Hematopoietic multipotent progenitor cell treated with erythropoietin and hydrocortisone succinate and interleukin-3 and kit ligand, for 15 days (in vitro differentiated cells): ENCODE data around the gene SCYL2.

ENCODE experiments used
- DNase-seq: peaks from one replicate; pipeline ENCODE4 v3.0.0-alpha.2; 2015; ENCODE audit warnings: low spot score

SCYL2 gene

DNA sequence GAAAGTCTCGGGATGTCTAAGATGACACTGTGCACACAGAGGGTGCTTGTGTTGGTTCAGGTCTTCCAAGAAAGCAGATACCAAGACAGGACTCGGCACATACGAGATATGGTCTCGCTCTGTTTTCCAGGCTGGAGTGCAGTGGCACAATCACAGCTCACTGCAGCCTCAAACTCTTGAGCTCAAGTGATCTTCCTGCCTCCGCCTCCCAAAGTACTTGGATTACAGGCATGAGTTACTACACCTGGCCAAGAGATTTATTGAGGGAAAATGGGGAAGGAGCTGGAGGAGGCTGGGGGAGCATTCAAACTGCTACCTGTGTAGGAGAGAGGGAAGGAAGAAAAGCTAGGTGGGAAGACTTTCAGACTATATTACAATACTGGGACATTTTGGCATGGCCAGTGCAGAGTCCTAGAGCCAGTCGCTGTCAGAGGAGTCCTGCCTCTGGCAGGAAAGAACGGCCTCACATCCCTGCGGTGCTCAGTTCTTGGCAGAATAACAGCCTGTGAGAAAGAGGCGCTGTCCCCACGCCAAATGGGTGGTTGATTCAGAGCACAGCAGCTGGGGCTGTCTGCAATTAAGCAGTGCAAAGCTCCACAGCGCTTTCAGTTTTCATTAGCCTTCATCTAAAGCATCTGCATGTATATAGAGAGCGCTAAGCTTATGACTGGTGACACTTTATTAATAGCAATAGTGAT lies 108.2 kb downstream of the SCYL2 start:
- DNase-seq = no peak

DNA sequence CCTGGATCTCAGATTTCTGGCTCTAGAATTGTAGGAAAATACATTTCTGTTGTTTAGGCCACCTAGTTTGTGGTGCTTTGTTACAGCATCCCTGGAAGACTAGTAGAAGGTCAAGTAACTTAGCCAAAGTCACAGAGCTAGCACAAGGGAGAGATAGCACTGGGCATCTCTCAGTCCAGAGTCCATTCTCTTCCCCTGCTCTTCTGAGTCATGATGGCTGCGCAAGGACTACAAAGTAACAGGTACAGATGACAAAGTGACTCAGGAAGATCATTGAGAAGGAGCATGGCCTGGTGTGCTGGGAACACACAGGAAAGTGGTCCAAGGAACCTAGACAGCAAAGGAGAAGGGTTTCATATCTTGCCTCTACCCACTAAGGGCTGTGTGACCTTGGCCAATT lies 109.2 kb downstream of the SCYL2 start:
- DNase-seq = no peak

DNA sequence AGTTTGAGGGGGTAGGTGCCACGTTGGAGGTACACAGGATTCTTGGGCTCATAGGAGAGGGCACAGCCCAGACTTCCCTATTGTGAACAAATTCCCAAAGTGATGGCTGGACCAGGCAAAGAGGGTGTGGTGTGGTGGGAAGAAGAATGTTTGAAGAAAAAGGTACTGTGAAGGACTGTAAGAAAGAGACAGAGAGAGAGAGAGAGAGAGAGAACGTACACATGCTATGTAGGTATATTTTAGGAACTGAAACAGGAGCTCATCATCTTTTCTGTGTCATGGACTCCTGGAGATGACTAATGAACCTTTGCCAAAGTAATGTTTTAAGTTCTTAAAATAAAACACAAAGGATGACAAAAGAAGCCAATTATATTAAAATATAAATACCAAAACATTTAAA lies 114.4 kb downstream of the SCYL2 start:
- DNase-seq = no peak

DNA sequence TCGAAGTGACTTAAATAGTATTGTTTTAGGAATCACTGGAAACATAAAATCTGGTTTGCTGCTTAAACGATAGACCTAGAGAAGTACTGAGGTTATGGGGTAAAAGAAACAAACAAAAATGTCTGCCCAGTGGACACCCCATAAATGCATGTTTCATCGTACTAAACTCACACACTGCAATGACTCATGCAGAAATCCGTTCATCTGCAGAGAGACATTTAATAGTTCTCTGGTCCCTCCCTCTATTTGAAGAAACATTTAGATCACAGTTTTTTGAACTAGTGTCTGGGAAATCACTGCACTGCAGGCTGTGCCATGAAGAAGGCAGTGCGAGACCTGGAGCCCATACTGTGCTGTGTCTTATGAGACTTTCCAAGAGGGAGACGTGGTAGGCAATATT lies 115.4 kb downstream of the SCYL2 start:
- DNase-seq = no peak

DNA sequence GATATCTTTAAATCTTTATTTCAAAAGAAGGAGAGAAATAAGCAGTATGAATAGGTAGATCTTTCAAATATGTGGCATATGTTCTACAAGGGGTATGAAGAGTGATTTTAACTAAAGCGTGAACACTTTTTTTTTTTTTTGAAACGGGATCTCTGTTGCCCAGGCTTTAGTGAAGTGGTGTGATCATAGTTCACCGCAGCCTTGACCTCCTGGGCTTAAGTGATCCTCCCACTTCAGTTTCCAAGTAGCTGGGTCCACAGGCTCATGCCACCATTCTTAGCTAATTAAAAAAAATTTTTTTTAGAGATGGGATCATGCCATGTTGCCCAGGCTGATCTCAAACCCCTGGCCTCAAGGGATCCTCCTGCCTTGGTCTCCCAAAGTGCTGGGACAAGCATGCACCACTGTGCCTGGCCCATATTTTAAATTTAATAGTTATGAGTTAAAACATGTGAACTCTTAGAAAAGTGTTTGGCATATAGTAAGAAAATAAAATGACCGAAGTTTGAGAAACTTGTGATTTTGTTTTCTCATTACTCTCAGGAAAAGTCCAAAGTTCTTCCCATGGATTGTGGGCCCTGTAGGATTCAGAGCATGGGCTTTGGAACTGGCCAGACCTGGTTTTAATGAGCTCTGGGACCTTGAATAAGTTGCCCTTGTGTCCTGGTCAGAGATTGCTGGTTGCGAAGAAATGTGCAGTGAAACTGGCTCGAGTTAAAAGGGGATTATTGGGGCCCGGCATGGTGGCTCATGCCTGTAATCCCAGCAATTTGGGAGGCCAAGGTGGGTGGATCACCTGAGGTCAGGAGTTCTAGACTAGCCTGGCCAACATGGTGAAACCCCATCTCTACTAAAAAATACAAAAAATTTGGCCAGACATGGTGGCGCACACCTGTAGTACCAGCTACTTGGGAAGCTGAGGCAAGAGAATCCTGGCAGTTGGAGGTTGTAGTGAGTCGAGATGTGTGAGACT lies 116.9 kb downstream of the SCYL2 start:
- DNase-seq = no peak

DNA sequence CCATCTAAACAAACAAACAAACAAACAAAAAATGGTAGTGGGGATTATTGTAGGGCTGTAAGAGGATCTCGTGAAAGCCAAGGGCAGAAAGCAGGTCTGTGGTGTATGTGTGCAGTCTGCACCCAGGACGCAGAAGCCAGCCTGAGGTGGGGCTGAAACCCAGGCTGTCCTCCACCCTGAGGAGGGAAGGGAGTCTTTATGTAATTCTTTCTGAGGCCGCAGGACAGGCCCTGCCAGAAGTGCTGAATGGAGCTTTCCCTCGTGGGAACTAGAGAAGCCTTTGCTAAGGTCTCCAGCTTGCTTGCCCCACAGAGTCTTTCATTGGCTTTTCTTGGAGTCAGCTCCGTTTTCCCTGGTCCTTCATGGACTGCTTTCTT lies 117.6 kb downstream of the SCYL2 start:
- no peak for DNase-seq

DNA sequence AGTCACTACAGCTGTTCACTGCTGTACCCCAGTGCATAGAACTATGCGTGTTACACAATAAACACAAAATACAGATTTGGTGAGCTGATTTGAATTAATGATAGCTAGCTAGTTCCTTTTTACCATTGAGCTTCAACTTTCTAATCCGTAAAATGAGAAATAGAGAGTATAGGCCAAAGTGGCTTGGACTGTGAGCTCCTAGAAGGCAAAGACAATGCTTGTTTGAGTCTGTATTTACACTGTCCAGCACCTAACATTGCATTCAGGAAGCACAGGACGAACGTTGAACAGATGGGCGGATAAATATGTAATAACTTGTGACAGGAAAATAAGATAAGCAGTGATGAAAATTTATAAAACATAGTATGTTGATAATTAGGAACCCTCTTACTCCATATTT lies 121.4 kb downstream of the SCYL2 start:
- DNase-seq = no peak
